ENCODE results near the gene TEKT5.

DNA sequence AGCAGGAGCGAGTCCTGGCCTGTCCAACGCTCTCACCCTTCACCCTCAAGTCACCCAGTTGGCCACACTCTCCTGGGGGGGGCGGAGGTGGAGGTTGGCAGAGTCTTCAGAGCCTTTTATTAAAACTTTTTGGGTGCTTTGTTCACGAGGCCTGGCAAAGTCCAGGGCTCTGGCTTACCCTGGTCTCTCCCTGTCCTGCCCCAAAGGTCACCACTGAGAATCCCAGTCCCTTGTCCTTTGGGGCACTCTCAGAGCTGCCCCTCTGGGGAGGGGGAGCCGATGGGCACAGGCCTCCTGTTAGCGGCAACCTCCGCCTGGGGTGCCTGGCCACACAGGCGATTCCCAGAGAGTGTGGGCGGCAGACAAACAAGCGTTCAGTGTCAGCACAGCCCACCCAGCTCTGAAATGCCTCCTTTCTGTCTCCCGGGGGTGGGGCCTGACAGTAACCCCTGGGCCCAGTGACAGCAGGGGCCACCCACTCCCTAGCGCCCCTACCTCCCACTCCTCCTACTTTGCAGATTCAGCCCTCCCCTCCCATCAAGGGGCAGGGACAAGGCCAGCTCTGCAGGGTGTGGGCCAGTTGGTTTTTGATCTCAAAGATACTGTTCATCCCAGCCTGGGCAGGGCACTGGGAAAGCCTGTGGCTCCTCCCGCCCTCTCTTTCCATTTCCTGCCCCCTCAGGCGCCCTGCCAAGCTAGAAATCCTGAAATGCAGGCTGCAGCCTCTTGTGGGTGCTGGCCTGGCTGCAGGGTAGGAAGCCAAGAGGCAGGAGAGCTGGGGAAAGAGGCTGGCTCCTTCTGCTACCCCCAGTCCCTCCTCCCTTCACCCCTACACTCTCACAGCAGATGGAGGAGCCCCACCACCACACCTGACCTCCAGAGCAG, 77.7 kb downstream of the TEKT5 start:
- TF ChIP-seq, protein P1, sequence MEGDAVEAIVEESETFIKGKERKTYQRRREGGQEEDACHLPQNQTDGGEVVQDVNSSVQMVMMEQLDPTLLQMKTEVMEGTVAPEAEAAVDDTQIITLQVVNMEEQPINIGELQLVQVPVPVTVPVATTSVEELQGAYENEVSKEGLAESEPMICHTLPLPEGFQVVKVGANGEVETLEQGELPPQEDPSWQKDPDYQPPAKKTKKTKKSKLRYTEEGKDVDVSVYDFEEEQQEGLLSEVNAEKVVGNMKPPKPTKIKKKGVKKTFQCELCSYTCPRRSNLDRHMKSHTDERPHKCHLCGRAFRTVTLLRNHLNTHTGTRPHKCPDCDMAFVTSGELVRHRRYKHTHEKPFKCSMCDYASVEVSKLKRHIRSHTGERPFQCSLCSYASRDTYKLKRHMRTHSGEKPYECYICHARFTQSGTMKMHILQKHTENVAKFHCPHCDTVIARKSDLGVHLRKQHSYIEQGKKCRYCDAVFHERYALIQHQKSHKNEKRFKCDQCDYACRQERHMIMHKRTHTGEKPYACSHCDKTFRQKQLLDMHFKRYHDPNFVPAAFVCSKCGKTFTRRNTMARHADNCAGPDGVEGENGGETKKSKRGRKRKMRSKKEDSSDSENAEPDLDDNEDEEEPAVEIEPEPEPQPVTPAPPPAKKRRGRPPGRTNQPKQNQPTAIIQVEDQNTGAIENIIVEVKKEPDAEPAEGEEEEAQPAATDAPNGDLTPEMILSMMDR (conservative IDR thresholded peaks at IDR 0.05): no peak; the same call in 1 of the 2 replicates
- TF ChIP-seq EZH2 (IDR thresholded peaks at IDR 0.05; ENCODE audit: low read depth): no peak

All from PC-9 (cell line).